Chondrocyte (in vitro differentiated cells): ENCODE measurements around the gene IKBKG. TPM values are rescaled to one million over a fixed set of nuclear protein-coding genes. Genes with fewer than 3 reads are reported as not detected.
"Not testable (repeated sequence)": the region's sequence is repeated elsewhere in the genome, so short reads cannot be mapped to it uniquely, and the experiment has no call there.

Source experiments
- DNase-seq: peaks from one replicate; pipeline ENCODE4 v3.0.0; 2021; ENCODE audit warnings: mixed read lengths, low spot score
- H3K27ac Mint-ChIP-seq: one replicate; pipeline ENCODE4 v1.8.0; 2021; ENCODE audit warnings: mild to moderate bottlenecking, moderate library complexity, mixed read lengths; ENCODE audit not compliant: unreplicated experiment
- H3K27me3 Mint-ChIP-seq: 2 replicates; pipeline ENCODE4 v1.8.0; 2021; ENCODE audit warnings: low read depth, mixed read lengths
- H3K36me3 Mint-ChIP-seq: 2 replicates; pipeline ENCODE4 v1.8.0; 2021; ENCODE audit warnings: low read depth, mixed read lengths
- H3K4me1 Mint-ChIP-seq: 2 replicates; pipeline ENCODE4 v1.8.0; 2021; ENCODE audit warnings: low read depth, mild to moderate bottlenecking, mixed read lengths
- H3K4me3 Mint-ChIP-seq: one replicate; pipeline ENCODE4 v1.8.0; 2021; ENCODE audit warnings: mild to moderate bottlenecking, moderate library complexity, mixed read lengths; ENCODE audit not compliant: unreplicated experiment
- H3K9me3 Mint-ChIP-seq: 2 replicates; pipeline ENCODE4 v1.8.0; 2021; ENCODE audit warnings: low read depth, mixed read lengths
- total RNA-seq: library from RNA; stranded (reverse); gene quantifications from 3 replicates; pipeline ENCODE4 v1.2.1, GENCODE V29; 2021
- TF ChIP-seq, protein P1 (sequence below): fragments of 200-600 bp; sonication (generic); IDR thresholded peaks from 2 replicates; pipeline ENCODE4 v1.5.0; 2021; ENCODE audit warnings: antibody characterized with exemption, mild to moderate bottlenecking, moderate library complexity

Gene IKBKG
- total RNA-seq, 1 donor from 2014 or later = 22.4 TPM

DNA sequence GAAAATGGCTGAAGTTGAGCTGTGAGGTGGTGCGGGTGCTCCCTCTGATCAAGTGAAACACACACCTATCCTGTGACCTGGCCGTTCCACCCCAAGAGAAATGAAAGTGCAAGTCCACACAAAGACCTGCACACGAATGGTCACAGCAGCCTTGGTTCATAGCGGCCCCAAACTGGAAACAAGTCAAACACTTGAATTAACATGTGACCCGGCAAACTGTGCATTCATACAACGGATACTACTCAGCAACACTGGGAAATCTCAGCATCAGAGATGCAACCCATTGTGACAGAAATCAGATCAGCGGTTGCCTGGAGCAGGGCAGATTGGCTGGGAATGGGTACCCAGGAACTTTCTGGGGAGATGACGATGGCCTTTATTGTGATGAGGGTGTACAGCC, 8.3 kb upstream of the IKBKG start:
- no peaks in the 10 kb centered on the region for H3K9me3 Mint-ChIP-seq
- H3K27me3 Mint-ChIP-seq = no peaks in the 10 kb centered on the region
- TF ChIP-seq, protein P1, sequence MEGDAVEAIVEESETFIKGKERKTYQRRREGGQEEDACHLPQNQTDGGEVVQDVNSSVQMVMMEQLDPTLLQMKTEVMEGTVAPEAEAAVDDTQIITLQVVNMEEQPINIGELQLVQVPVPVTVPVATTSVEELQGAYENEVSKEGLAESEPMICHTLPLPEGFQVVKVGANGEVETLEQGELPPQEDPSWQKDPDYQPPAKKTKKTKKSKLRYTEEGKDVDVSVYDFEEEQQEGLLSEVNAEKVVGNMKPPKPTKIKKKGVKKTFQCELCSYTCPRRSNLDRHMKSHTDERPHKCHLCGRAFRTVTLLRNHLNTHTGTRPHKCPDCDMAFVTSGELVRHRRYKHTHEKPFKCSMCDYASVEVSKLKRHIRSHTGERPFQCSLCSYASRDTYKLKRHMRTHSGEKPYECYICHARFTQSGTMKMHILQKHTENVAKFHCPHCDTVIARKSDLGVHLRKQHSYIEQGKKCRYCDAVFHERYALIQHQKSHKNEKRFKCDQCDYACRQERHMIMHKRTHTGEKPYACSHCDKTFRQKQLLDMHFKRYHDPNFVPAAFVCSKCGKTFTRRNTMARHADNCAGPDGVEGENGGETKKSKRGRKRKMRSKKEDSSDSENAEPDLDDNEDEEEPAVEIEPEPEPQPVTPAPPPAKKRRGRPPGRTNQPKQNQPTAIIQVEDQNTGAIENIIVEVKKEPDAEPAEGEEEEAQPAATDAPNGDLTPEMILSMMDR = no peak
- no peak overlapping the region for H3K27ac Mint-ChIP-seq
- H3K36me3 Mint-ChIP-seq = peaks cover 2% of the 10 kb centered on the region
- peaks cover 39% of the 10 kb centered on the region for H3K4me1 Mint-ChIP-seq
- H3K4me3 Mint-ChIP-seq = no peak overlapping the region
- no peak for DNase-seq

DNA sequence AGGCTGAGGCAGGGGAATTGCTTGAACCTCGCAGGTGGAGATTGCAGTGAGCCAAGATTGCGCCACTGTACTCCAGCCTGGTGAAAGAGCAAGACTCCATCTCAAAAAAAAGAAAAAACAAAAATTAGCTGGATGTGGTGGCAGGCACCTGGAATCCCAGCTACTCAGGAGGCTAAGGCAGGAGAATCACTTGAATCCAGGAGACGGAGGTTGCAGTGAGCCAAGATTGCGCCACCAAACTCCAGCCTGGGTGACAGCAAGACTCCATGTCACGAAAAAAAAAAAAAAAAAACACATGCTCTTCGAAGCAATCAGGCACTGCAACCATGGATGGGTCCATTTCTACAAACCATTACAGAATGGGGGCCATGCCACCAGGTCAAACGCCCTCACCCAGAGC, 7.1 kb upstream of the IKBKG start:
- H3K4me1 Mint-ChIP-seq = peaks cover 41% of the 10 kb centered on the region
- H3K27me3 Mint-ChIP-seq, H3K9me3 Mint-ChIP-seq, H3K36me3 Mint-ChIP-seq, H3K27ac Mint-ChIP-seq, H3K4me3 Mint-ChIP-seq, DNase-seq: not testable (repeated sequence)

DNA sequence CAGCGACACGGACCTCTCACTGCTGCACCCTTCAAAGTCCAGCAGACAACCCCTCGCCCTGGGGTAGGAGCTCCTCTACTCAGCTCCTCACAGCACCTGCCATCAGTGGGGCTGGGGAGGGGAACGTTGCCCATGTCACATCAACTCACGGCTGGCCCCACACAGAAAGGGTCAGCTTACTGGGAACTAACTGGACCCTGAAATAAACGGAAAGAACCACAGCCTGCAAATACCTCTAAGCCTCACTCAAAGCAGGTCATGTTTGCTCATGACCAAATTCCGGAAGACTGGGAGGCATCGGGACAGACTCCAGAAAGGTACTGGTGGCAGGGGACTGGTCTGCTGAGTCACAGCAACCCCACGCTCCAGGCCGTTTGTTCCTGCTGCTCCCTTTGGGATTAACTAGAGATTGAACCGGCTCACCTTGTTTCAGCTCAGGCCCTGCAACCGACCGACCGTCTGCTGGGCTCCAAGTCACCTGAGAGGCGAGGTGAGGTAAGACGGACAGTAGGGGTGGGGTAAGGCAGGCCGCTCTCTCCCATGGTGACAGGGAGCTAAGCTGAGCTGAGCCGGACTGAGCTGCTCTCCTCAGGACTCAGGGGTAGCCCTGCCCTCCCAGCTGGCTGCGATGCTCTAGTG, 6.4 kb upstream of the IKBKG start:
- Mint-ChIP-seq H3K4me1 (peaks cover 45% of the 10 kb centered on the region), H3K27me3 (no peaks in the 10 kb centered on the region), H3K4me3 (peak overlapping the region; percentile 16), H3K27ac (peak overlapping the region; percentile 96), H3K36me3 (peaks cover 2% of the 10 kb centered on the region), H3K9me3 (no peaks in the 10 kb centered on the region)
- TF ChIP-seq, protein P1 = no peak
- DNase-seq = no peak

DNA sequence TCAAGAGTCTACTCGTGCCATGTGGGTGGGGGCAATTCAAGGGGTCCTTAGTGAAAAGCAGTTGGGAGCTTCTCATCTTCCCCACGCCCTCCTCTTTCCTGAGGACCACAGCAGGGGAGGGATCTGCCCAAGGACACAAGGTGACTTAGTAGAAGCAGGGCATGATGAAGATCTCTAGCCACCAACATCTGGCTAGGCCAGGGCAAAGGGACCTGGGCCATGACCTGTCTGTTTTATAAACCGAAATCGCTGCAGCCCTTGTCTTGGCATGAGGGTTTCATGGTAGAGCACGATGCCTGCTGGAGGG, 5.9 kb upstream of the IKBKG start:
- no peaks in the 10 kb centered on the region for H3K9me3 Mint-ChIP-seq
- H3K27ac Mint-ChIP-seq = peak overlapping the region; percentile 96
- no peaks in the 10 kb centered on the region for H3K27me3 Mint-ChIP-seq
- H3K36me3 Mint-ChIP-seq = peaks cover 2% of the 10 kb centered on the region
- no peak for DNase-seq
- TF ChIP-seq, protein P1 = no peak
- H3K4me3 Mint-ChIP-seq = peak overlapping the region; percentile 16
- peaks cover 49% of the 10 kb centered on the region for H3K4me1 Mint-ChIP-seq

DNA sequence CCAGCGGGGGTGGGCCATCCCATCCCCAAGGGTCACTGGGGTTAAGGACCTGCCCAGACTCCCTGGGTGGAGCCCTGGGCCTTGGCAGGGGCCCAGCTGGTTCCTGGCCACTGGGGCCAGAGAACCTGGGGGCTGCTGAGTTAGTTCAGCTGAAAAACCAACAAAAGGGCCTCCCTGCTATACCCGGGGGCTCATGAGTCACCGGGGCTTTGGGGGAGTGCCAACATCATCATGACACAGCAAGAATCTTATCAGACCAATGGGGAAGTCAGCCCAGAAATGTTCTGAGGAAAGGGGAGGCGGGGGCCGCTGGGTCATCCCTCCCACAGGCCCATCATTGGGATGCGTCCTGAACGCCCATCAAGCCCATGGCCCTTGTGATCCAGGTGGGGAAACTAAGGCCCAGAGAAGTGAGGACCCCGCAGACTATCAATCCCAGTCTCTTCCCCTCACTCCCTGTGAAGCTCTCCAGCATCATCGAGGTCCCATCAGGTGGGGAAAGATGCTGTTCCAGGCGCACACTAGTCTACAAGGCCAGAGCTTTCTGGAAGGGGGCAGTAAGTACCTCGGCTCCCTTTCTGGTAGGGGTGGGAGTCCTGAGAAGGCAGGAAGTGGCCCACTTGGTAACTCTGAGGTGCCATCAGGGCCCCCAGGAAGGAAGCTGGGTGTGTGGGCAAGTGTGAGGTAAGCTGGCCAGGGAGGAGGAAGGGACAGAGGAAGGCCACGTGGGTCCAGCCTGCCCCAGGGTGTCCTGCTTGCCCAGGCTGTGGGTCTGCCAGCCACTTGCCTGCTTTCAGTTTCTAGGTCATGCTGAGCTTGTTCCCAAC, 5.3 kb upstream of the IKBKG start:
- H3K27me3 Mint-ChIP-seq = no peaks in the 10 kb centered on the region
- peak overlapping the region; percentile 96 for H3K27ac Mint-ChIP-seq
- TF ChIP-seq, protein P1 = no peak
- DNase-seq = no peak
- H3K9me3 Mint-ChIP-seq = no peaks in the 10 kb centered on the region
- H3K36me3 Mint-ChIP-seq = peaks cover 2% of the 10 kb centered on the region
- no peak overlapping the region for H3K4me3 Mint-ChIP-seq
- H3K4me1 Mint-ChIP-seq = peaks cover 49% of the 10 kb centered on the region
